GM23338 (cell line): ENCODE results near the gene PLSCR4. TPM values are rescaled to one million over a fixed set of nuclear protein-coding genes. Genes with fewer than 3 reads are reported as not detected.

ENCODE experiments used
- ATAC-seq: fragments of 200-7000 bp; cut with Tn5 transposase; 3 replicates; pipeline ENCODE4 v1.9.1; 2020
- DNase-seq: peaks from one replicate; pipeline ENCODE4 v3.0.0-alpha.2; 2015; ENCODE audit warnings: low spot score
- H2AFZ ChIP-seq: fragments of 200-600 bp; sonication (generic); 2 replicates; pipeline ENCODE4 v1.8.0; 2016; ENCODE audit warnings: antibody characterized with exemption, mild to moderate bottlenecking, moderate library complexity
- H3F3A ChIP-seq: fragments of 200-600 bp; sonication (generic); replicated peaks from 2 replicates; pipeline ENCODE4 v1.8.0; 2017; ENCODE audit warnings: antibody characterized with exemption, mixed run types, low read depth
- H3K27ac ChIP-seq: fragments of 200-600 bp; sonication (generic); 2 replicates; pipeline ENCODE4 v1.6.1; 2016; ENCODE audit warnings: low read depth
- H3K27me3 ChIP-seq: fragments of 200-600 bp; sonication (generic); 2 replicates; pipeline ENCODE4 v1.8.0; 2016; ENCODE audit warnings: mild to moderate bottlenecking, mixed run types, moderate library complexity; ENCODE audit not compliant: insufficient read depth
- H3K36me3 ChIP-seq: fragments of 200-600 bp; sonication (generic); 2 replicates; pipeline ENCODE4 v1.8.0; 2016; ENCODE audit warnings: mild to moderate bottlenecking; ENCODE audit not compliant: insufficient read depth
- H3K4me1 ChIP-seq: fragments of 200-600 bp; sonication (generic); 2 replicates; pipeline ENCODE4 v1.8.0; 2016; ENCODE audit warnings: mild to moderate bottlenecking, moderate library complexity; ENCODE audit not compliant: insufficient read depth
- H3K4me2 ChIP-seq: fragments of 200-600 bp; sonication (generic); 2 replicates; pipeline ENCODE4 v1.7.1; 2017; ENCODE audit warnings: mixed run types
- H3K4me3 ChIP-seq: fragments of 200-600 bp; sonication (generic); 2 replicates; pipeline ENCODE4 v1.6.1; 2016; ENCODE audit warnings: mixed run types
- H3K79me2 ChIP-seq: fragments of 200-600 bp; sonication (generic); replicated peaks from 2 replicates; pipeline ENCODE4 v1.8.0; 2017; ENCODE audit warnings: mild to moderate bottlenecking; ENCODE audit not compliant: insufficient read depth
- H3K9me2 ChIP-seq: fragments of 200-600 bp; sonication (generic); 2 replicates; pipeline ENCODE4 v1.8.0; 2017; ENCODE audit not compliant: insufficient read depth
- H4K20me1 ChIP-seq: fragments of 200-600 bp; sonication (generic); replicated peaks from 2 replicates; pipeline ENCODE4 v1.8.0; 2017; ENCODE audit warnings: mild to moderate bottlenecking; ENCODE audit not compliant: insufficient read depth
- H3K27ac Mint-ChIP-seq: 2 replicates; pipeline ENCODE4 v1.8.0; 2020; ENCODE audit warnings: inconsistent platforms, mild to moderate bottlenecking, moderate library complexity, mixed read lengths
- H3K27me3 Mint-ChIP-seq: 3 replicates; pipeline ENCODE4 v1.8.0; 2022; ENCODE audit warnings: low read depth, mild to moderate bottlenecking, moderate library complexity, mixed read lengths, inconsistent platforms; ENCODE audit not compliant: insufficient read depth, poor library complexity
- H3K36me3 Mint-ChIP-seq: 3 replicates; pipeline ENCODE4 v1.8.0; 2021; ENCODE audit warnings: low read depth, mild to moderate bottlenecking, inconsistent platforms, moderate library complexity, mixed read lengths
- H3K4me1 Mint-ChIP-seq: 3 replicates; pipeline ENCODE4 v1.8.0; 2020; ENCODE audit warnings: mild to moderate bottlenecking, inconsistent platforms, mixed read lengths
- H3K4me3 Mint-ChIP-seq: 3 replicates; pipeline ENCODE4 v1.8.0; 2021; ENCODE audit warnings: moderate library complexity, mild to moderate bottlenecking, inconsistent platforms, mixed read lengths
- H3K9me3 Mint-ChIP-seq: 3 replicates; pipeline ENCODE4 v1.8.0; 2020; ENCODE audit warnings: moderate library complexity, mild to moderate bottlenecking, inconsistent platforms, mixed read lengths
- CREB1 ChIP-seq: fragments of 250-450 bp; sonication (Bioruptor Pico); IDR thresholded peaks from 2 replicates; pipeline ENCODE4 v1.5.0; 2020; ENCODE audit warnings: low read depth, mild to moderate bottlenecking, moderate library complexity
- EZH2 ChIP-seq: fragments of 200-600 bp; sonication (generic); IDR thresholded peaks from one replicate; pipeline ENCODE4 v1.8.0; 2017; ENCODE audit warnings: antibody characterized with exemption, mild to moderate bottlenecking, low read depth; ENCODE audit not compliant: unreplicated experiment
- EZH2phosphoT487 ChIP-seq: fragments of 200-600 bp; sonication (generic); IDR thresholded peaks from one replicate; pipeline ENCODE4 v1.8.1; 2018; ENCODE audit warnings: antibody characterized with exemption; ENCODE audit not compliant: unreplicated experiment
- JUNB ChIP-seq: IDR thresholded peaks from one replicate; pipeline ENCODE4 v1.6.1; 2016; ENCODE audit warnings: antibody characterized with exemption; ENCODE audit not compliant: unreplicated experiment
- NANOG ChIP-seq: IDR thresholded peaks from 2 replicates; pipeline ENCODE4 v1.6.1; 2016; ENCODE audit warnings: antibody characterized with exemption, borderline replicate concordance
- POLR2AphosphoS5 ChIP-seq: IDR thresholded peaks from 2 replicates; pipeline ENCODE4 v1.6.1; 2016; ENCODE audit warnings: antibody characterized with exemption, low read depth
- STAT1 ChIP-seq: IDR thresholded peaks from one replicate; pipeline ENCODE4 v1.6.1; 2016; ENCODE audit warnings: antibody characterized with exemption; ENCODE audit not compliant: unreplicated experiment
- ZNF114 ChIP-seq: fragments of 250-450 bp; sonication (Bioruptor Pico); IDR thresholded peaks from 2 replicates; pipeline ENCODE4 v1.5.0; 2020; ENCODE audit warnings: mild to moderate bottlenecking, moderate library complexity
- ZNF331 ChIP-seq: fragments of 250-450 bp; sonication (Bioruptor Pico); IDR thresholded peaks from 2 replicates; pipeline ENCODE4 v1.5.0; 2020; ENCODE audit warnings: low read depth, mild to moderate bottlenecking, moderate library complexity
- polyA plus RNA-seq: library from polyadenylated mRNA; unstranded; fragments of >200 nt; fragmentation: Nextera tagmentation; extraction: Ambion mirVana; gene quantifications from 2 replicates; pipeline ENCODE4 v1.2.1, GENCODE V29; 2016
- total RNA-seq: library from RNA; depleted of rRNA; stranded (reverse); fragments of >200 nt; shearing (Covaris generic); gene quantifications from 2 replicates; pipeline ENCODE4 v1.2.3, GENCODE V29; 2014
- TF ChIP-seq, protein P1 (sequence below): IDR thresholded peaks from 2 replicates; pipeline ENCODE4 v1.6.1; 2016; ENCODE audit warnings: antibody characterized with exemption
- TF ChIP-seq, protein P2 (sequence below), 2 experiments: fragments of 200-600 bp in 1 of 2; sonication (generic) in 1 of 2; conservative IDR thresholded peaks; 2 replicates each; pipeline versions ENCODE4 v1.5.1 to v1.6.1; 2016 to 2017; ENCODE audit warnings: antibody characterized with exemption in 2 of 2, low read depth in 2 of 2, mild to moderate bottlenecking in 2 of 2, moderate library complexity in 1 of 2
- TF ChIP-seq, protein P3 (sequence below): IDR thresholded peaks from one replicate; pipeline ENCODE4 v1.6.1; 2018; ENCODE audit warnings: antibody characterized with exemption; ENCODE audit not compliant: unreplicated experiment

PLSCR4 gene
- total and polyA plus RNA-seq, 2 experiments from 2014 or later = 1.4 to 5.2 TPM

DNA sequence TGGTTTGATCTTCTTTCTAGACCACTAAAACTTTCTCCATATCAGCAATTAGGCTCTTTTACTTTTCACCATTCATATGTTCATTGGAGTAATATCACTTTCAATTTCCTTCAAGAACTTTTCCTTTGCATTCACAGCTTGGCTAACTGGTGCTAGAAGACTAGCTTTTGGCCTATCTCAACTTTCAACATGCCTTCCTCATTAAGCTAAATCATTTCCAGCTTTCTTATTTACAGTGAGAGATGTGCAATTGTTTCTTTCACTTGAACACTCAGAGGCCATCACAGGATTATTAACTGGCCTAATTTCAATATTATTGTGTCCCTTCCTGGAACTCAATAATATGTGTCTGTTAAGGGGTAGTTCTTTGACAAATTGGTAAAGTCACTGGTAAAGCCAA, 47.1 kb downstream of the PLSCR4 start:
- Histone ChIP-seq H3F3A (no peaks in the 10 kb centered on the region), H3K9me2 (no peaks in the 10 kb centered on the region), H3K36me3 (no peaks in the 10 kb centered on the region), H2AFZ (no peak overlapping the region), H3K4me3 (no peak overlapping the region), H3K4me1 (no peaks in the 10 kb centered on the region; the same call in 1 of the 2 replicates), H3K27ac (no peak overlapping the region), H3K4me2 (no peak overlapping the region), H4K20me1 (no peaks in the 10 kb centered on the region), H3K79me2 (no peaks in the 10 kb centered on the region), H3K27me3 (no peaks in the 10 kb centered on the region)
- ATAC-seq = no peak
- no peak overlapping the region for H3K27ac Mint-ChIP-seq
- no peaks in the 10 kb centered on the region; the same call in 2 of the 3 replicates for H3K9me3 Mint-ChIP-seq
- H3K27me3 Mint-ChIP-seq = no peaks in the 10 kb centered on the region
- H3K4me1 Mint-ChIP-seq = peaks cover 11% of the 10 kb centered on the region; the same call in 2 of the 3 replicates
- no peak overlapping the region for H3K4me3 Mint-ChIP-seq
- no peak for DNase-seq
- H3K36me3 Mint-ChIP-seq = no peaks in the 10 kb centered on the region
- TF ChIP-seq ZNF331 (CRISPR knock-in tag) (no peak), POLR2AphosphoS5 (no peak), STAT1 (no peak), EZH2 (no peak), CREB1 (CRISPR knock-in tag) (no peak), ZNF114 (CRISPR knock-in tag) (no peak), NANOG (no peak), JUNB (no peak), EZH2phosphoT487 (no peak)
- TF ChIP-seq, protein P1, sequence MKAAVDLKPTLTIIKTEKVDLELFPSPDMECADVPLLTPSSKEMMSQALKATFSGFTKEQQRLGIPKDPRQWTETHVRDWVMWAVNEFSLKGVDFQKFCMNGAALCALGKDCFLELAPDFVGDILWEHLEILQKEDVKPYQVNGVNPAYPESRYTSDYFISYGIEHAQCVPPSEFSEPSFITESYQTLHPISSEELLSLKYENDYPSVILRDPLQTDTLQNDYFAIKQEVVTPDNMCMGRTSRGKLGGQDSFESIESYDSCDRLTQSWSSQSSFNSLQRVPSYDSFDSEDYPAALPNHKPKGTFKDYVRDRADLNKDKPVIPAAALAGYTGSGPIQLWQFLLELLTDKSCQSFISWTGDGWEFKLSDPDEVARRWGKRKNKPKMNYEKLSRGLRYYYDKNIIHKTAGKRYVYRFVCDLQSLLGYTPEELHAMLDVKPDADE = no peak
- TF ChIP-seq, protein P2, sequence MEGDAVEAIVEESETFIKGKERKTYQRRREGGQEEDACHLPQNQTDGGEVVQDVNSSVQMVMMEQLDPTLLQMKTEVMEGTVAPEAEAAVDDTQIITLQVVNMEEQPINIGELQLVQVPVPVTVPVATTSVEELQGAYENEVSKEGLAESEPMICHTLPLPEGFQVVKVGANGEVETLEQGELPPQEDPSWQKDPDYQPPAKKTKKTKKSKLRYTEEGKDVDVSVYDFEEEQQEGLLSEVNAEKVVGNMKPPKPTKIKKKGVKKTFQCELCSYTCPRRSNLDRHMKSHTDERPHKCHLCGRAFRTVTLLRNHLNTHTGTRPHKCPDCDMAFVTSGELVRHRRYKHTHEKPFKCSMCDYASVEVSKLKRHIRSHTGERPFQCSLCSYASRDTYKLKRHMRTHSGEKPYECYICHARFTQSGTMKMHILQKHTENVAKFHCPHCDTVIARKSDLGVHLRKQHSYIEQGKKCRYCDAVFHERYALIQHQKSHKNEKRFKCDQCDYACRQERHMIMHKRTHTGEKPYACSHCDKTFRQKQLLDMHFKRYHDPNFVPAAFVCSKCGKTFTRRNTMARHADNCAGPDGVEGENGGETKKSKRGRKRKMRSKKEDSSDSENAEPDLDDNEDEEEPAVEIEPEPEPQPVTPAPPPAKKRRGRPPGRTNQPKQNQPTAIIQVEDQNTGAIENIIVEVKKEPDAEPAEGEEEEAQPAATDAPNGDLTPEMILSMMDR (conservative IDR thresholded peaks at IDR 0.05; ENCODE audit: low read depth in 2 of 2) = no peak
- TF ChIP-seq, protein P3, sequence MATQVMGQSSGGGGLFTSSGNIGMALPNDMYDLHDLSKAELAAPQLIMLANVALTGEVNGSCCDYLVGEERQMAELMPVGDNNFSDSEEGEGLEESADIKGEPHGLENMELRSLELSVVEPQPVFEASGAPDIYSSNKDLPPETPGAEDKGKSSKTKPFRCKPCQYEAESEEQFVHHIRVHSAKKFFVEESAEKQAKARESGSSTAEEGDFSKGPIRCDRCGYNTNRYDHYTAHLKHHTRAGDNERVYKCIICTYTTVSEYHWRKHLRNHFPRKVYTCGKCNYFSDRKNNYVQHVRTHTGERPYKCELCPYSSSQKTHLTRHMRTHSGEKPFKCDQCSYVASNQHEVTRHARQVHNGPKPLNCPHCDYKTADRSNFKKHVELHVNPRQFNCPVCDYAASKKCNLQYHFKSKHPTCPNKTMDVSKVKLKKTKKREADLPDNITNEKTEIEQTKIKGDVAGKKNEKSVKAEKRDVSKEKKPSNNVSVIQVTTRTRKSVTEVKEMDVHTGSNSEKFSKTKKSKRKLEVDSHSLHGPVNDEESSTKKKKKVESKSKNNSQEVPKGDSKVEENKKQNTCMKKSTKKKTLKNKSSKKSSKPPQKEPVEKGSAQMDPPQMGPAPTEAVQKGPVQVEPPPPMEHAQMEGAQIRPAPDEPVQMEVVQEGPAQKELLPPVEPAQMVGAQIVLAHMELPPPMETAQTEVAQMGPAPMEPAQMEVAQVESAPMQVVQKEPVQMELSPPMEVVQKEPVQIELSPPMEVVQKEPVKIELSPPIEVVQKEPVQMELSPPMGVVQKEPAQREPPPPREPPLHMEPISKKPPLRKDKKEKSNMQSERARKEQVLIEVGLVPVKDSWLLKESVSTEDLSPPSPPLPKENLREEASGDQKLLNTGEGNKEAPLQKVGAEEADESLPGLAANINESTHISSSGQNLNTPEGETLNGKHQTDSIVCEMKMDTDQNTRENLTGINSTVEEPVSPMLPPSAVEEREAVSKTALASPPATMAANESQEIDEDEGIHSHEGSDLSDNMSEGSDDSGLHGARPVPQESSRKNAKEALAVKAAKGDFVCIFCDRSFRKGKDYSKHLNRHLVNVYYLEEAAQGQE = no peak
